ENCODE data around the gene PPP1R1B. TPM values are rescaled to one million over a fixed set of nuclear protein-coding genes. Genes with fewer than 3 reads are reported as not detected.
A peak's percentile ranks its signal among the peaks of the same experiment; 100 is the strongest.
"Not testable (repeated sequence)": the region's sequence is repeated elsewhere in the genome, so short reads cannot be mapped to it uniquely, and the experiment has no call there.

Gene PPP1R1B
- total RNA-seq, 1 donor: 4.1 TPM

DNA sequence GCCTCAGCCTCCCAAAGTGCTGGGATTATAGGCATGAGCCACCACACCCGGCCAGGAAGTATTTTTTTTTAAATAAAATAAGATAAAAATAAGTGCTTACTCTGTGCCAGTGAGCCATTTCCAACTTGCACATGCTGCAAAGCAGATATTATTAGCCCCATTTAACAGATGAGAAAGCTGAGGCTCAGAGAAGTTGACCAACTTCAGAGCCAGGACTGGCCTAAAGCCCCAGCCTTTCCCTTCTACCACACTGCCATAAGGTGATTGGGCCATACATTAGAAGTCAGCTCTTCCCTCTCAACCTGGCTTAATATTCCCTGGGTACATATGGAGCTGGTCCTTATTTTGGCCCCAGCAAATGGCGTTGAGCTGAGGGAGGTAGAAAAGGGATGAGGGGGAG, 44.1 kb upstream of the PPP1R1B start:
- no peak overlapping the region for H3K4me3 ChIP-seq (ENCODE audit: low read depth, low read length)
- TF ChIP-seq, protein P1, sequence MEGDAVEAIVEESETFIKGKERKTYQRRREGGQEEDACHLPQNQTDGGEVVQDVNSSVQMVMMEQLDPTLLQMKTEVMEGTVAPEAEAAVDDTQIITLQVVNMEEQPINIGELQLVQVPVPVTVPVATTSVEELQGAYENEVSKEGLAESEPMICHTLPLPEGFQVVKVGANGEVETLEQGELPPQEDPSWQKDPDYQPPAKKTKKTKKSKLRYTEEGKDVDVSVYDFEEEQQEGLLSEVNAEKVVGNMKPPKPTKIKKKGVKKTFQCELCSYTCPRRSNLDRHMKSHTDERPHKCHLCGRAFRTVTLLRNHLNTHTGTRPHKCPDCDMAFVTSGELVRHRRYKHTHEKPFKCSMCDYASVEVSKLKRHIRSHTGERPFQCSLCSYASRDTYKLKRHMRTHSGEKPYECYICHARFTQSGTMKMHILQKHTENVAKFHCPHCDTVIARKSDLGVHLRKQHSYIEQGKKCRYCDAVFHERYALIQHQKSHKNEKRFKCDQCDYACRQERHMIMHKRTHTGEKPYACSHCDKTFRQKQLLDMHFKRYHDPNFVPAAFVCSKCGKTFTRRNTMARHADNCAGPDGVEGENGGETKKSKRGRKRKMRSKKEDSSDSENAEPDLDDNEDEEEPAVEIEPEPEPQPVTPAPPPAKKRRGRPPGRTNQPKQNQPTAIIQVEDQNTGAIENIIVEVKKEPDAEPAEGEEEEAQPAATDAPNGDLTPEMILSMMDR (IDR thresholded peaks at IDR 0.05; ENCODE audit: insufficient read depth, low read length): no peak
- no peak for DNase-seq (ENCODE audit: low read depth)

DNA sequence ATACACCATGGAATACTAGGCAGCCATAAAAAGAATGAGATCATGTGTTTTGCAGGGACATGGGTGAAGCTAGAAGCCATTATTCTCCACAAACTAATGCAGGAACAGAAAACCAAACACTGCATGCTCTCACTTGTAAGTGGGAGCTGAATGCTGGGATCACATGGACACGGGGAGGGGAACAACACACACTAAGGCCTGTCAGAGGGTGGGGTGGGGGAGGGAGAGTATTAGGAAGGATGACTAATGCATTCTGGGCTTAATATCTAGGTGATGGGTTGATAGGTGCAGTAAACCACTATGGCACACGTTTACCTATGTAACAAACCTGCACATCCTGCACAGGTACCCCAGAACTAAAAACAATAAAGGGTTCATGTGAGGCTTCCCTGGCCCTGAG, 36.6 kb upstream of the PPP1R1B start:
- not testable (repeated sequence) for H3K4me3 ChIP-seq (ENCODE audit: low read depth, low read length); DNase-seq (ENCODE audit: low read depth)

DNA sequence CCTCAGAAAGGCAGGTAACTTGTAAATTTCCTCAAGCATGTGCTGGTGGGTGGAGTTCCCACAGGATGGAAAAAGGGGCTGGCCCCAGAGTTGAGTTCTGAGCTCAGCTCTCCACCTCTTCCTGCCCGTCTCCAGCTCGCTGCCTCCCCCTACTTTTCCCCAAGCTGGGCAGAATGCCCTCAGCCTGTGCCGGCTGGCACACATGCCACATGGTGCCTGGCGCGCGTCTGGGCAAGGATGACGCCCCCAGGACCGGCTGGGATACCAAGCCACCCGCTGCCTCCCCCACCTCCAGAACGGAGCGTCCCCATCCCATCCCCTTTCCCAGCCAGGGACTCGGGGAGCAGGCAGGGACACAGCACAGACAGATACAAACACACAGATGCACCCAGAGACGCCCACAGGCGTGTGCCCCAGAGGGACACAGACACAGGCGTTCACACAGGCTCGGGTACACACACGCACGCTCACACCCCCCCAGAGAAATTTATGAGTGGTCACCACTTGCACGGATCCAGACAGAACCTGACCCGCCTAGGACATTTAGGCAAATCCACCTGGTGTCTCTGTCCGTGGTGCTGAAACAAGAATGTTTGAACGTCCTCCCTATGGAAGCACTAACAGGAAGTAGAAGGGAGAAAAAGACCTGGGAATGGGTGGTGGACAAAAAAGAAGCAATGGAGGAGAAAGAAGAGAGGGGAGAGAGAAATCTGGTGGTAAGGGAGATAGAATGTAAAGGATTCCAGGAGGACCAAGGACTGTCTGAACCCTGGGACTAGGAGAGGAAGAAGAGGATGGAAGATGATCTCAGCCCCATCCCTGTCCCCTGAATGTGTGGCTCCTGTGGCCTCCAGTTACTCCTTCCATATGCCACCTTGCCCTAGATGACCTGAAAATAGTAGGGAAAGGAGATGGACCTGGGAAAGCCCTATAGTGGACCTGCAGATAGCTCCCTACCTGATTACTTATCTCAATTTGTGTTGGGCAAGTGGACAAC, 34.5 kb upstream of the PPP1R1B start:
- DNase-seq (ENCODE audit: low read depth): peak; percentile 60
- TF ChIP-seq, protein P1 (IDR thresholded peaks at IDR 0.05; ENCODE audit: insufficient read depth, low read length): no peak
- no peak overlapping the region for H3K4me3 ChIP-seq (ENCODE audit: low read depth, low read length)

DNA sequence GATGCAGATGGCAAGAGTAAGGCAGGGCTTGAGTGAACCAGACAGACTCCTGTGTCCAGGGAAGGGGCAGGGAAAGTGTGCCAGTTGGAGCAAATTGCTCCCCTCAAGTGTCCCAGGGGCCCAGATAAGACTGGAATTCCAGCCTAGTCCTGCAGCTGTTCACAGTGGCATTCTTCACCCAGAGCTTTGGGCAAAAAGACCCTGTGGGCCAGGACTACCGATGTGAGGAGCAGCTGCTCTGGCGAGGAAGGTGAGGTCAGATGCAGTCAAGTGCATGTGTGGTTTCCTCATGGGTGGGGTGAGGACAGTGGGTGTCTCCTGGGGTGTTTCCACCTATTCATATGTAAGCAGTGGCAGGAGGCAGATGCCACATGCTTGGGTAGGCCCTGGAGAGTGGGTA, 33.4 kb upstream of the PPP1R1B start:
- H3K4me3 ChIP-seq (ENCODE audit: low read depth, low read length): no peak overlapping the region
- no peak for DNase-seq (ENCODE audit: low read depth)
- TF ChIP-seq, protein P1 (IDR thresholded peaks at IDR 0.05; ENCODE audit: insufficient read depth, low read length): no peak

DNA sequence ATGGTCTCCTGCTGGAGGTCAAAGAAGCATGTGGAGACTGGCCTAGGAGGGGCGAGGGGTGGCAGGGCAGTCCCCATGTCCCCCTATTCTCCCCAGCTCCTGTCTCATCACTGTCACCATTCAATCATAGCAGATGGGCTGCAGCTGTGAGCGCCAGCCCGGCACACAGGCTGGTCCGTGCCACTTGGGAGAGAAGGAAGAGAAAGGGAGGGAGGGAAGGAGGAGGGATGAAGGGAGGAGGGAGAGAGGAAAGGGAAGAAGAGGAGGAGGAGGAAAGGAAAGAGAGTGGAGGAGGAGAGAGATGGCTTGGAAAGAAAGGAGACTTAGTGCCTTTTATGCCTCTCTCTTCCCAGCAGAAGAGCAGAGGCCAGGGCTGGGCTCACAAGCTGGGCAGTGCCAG, 31.5 kb upstream of the PPP1R1B start:
- H3K4me3 ChIP-seq (ENCODE audit: low read depth, low read length): no peak overlapping the region
- no peak for DNase-seq (ENCODE audit: low read depth)
- TF ChIP-seq, protein P1 (IDR thresholded peaks at IDR 0.05; ENCODE audit: insufficient read depth, low read length): no peak

DNA sequence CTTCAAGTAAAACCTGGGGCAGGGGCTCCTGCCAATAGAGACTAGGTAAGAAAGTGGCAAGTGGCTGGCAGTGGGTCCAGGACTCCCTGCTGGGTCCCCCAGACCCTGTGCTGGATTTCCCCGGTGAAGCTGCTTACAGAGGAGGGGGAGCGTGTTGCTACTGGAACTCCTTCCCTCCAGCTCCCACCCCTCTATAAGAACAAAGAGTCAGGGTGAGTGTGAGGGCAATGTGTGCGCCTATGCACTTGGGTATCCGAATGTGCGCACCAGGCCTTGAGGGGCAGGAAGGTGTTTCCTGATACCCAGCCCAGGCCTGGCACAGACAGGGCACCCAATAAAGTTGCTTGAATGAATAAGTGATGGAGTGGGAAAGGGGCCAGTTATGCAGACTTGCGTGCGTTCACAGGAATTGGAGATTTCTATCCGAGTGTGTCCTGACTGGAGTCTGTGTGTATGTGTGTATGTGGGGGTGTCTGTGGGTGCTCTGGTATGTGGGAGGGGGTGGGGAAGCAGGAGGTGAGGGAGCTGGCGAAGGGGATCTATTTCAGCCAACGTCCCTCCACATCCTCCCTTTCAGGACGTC, 30.7 kb upstream of the PPP1R1B start:
- DNase-seq (ENCODE audit: low read depth): no peak
- no peak overlapping the region for H3K4me3 ChIP-seq (ENCODE audit: low read depth, low read length)
- TF ChIP-seq, protein P1 (IDR thresholded peaks at IDR 0.05; ENCODE audit: insufficient read depth, low read length): no peak

DNA sequence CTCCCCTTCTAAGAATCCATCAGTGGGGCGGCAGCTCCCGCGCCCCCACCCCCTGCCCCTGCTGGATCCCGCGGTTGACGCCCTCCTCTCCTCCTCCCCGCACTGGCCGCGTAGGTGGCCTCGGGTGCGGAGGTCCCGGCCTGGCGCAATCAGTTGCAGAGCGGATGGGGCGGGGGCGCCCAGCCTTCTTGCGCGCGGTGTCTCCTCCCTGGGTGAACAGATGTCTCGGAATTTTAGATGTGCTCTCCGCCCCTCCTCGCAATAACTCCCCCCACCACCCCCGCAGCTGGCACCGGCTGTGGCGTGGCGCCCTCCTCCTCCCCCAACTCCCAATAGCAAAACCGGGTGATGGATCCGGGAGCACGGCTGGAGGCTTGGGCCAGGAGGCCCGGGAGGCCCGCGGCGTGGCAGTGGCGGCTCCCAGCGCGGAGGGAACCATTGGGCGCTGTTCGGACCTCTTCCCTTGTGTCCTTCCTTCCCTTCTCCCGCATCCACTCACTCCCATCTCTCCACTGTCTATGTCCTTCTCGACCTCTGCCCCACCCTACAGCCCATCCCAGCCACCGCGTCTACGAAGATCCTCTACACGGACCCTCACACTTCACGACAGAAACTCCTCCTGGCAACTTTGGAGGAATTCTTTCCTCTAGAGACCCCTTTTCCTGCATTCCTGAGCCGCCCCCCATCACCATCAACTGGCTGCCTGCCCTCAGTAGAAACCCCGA, 30.0 kb upstream of the PPP1R1B start:
- no peak overlapping the region for H3K4me3 ChIP-seq (ENCODE audit: low read depth, low read length)
- DNase-seq (ENCODE audit: low read depth): no peak
- TF ChIP-seq, protein P1 (IDR thresholded peaks at IDR 0.05; ENCODE audit: insufficient read depth, low read length): no peak
